Natural killer cell (primary cell): ENCODE results near the gene PECR. TPM values are rescaled to one million over a fixed set of nuclear protein-coding genes. Genes with fewer than 3 reads are reported as not detected.
A peak's percentile ranks its signal among the peaks of the same experiment; 100 is the strongest.

Experiments used
- ATAC-seq, 3 donors: fragments of 150-1000 bp in 2 of 3; fragments of 200-7000 bp in 1 of 3; cut with Tn5 transposase; 1 replicate in 1 of 3; 2 replicates in 2 of 3; pipeline ENCODE4 v1.10.0; 2021; ENCODE audit warnings: mild to moderate bottlenecking in 2 of 3, moderate library complexity in 2 of 3
- DNase-seq, 2 donors: peaks; one replicate each; pipeline versions ENCODE4 v3.0.0 to v3.0.0-alpha.2; 2013 to 2021; ENCODE audit warnings: mixed read lengths in 1 of 2
- H3K27ac ChIP-seq: one replicate; pipeline ENCODE4 v1.5.1; 2013; ENCODE audit warnings: mild to moderate bottlenecking, low read length
- H3K27me3 ChIP-seq: one replicate; pipeline ENCODE4 v1.6.1; 2013; ENCODE audit warnings: low read length; ENCODE audit not compliant: control insufficient read depth, insufficient read depth
- H3K36me3 ChIP-seq: one replicate; pipeline ENCODE4 v1.6.1; 2013; ENCODE audit warnings: low read length; ENCODE audit not compliant: control insufficient read depth, insufficient read depth
- H3K4me1 ChIP-seq: one replicate; pipeline ENCODE4 v1.6.1; 2013; ENCODE audit warnings: low read length; ENCODE audit not compliant: control insufficient read depth, insufficient read depth
- H3K4me3 ChIP-seq: one replicate; pipeline ENCODE4 v1.5.1; 2013; ENCODE audit warnings: low read length
- H3K9me3 ChIP-seq: one replicate; pipeline ENCODE4 v1.6.1; 2013; ENCODE audit warnings: low read length; ENCODE audit not compliant: control insufficient read depth, insufficient read depth
- H3K27ac Mint-ChIP-seq, 2 donors: one replicate each; pipeline ENCODE4 v1.8.0; 2022; ENCODE audit warnings: mild to moderate bottlenecking in 2 of 2, mixed read lengths in 2 of 2, moderate library complexity in 1 of 2
- H3K27me3 Mint-ChIP-seq, 2 donors: one replicate each; pipeline ENCODE4 v1.8.0; 2022; ENCODE audit warnings: low read depth in 2 of 2, mixed read lengths in 2 of 2
- H3K36me3 Mint-ChIP-seq: one replicate; pipeline ENCODE4 v1.8.0; 2022; ENCODE audit warnings: mixed read lengths
- H3K4me1 Mint-ChIP-seq, 2 donors: one replicate each; pipeline ENCODE4 v1.8.0; 2022; ENCODE audit warnings: mixed read lengths in 2 of 2
- H3K4me3 Mint-ChIP-seq: one replicate; pipeline ENCODE4 v1.8.0; 2022; ENCODE audit warnings: mild to moderate bottlenecking, moderate library complexity, mixed read lengths
- H3K9me3 Mint-ChIP-seq, 2 donors: one replicate each; pipeline ENCODE4 v1.8.0; 2022; ENCODE audit warnings: mixed read lengths in 2 of 2
- CTCF ChIP-seq: fragments of 200-600 bp; IDR thresholded peaks from one replicate; pipeline ENCODE4 v1.8.0; 2022; ENCODE audit warnings: antibody characterized with exemption
- WGBS: methylation state at CpG from one replicate; pipeline ENCODE4 v1.1.7; 2013; ENCODE audit warnings: missing lambda C conversion rate; ENCODE audit not compliant: insufficient coverage; 5-methylcytosine and 5-hydroxymethylcytosine counted together
- intact Hi-C: fragments of 100-400 bp; cut with micrococcal nuclease; formaldehyde crosslinking; loops from one replicate; pipeline ENCODE4 v1.14.2; 2022
- total RNA-seq, 4 donors: library from RNA; stranded (reverse); fragments of 120-200 nt in 1 of 4; gene quantifications; one replicate each; pipeline versions ENCODE4 v1.2.3 to v1.2.4, GENCODE V29; 2013 to 2022

The PECR gene
- total RNA-seq, 3 donors from 2014 or later (not counting 1 experiment from before 2014, with no cell fraction given): 15.4 to 25.7 (median 17.5) TPM

GRCh38 chr2:216004697-216005283 lies 76.8 kb downstream of the PECR start:
- H3K27ac ChIP-seq: no peak overlapping the region
- no peaks in the 10 kb centered on the region for H3K27me3 Mint-ChIP-seq
- no peaks in the 10 kb centered on the region for H3K9me3 Mint-ChIP-seq
- H3K27ac Mint-ChIP-seq: peak overlapping the region in 1 of 2 donors; percentile 61
- intact Hi-C loops: no loop called here
- TF ChIP-seq CTCF: no peak
- H3K4me3 Mint-ChIP-seq: no peak overlapping the region
- no peaks in the 10 kb centered on the region for H3K36me3 ChIP-seq
- no peak for ATAC-seq
- WGBS: 86% methylated on average over 3 of the region's 3 CpGs
- H3K9me3 ChIP-seq: no peaks in the 10 kb centered on the region
- peaks cover 41 to 43% of the 10 kb centered on the region in 2 donors for H3K4me1 Mint-ChIP-seq
- no peak for DNase-seq
- peaks cover 29% of the 10 kb centered on the region for H3K4me1 ChIP-seq
- H3K36me3 Mint-ChIP-seq: no peaks in the 10 kb centered on the region
- no peak overlapping the region for H3K4me3 ChIP-seq
- no peaks in the 10 kb centered on the region for H3K27me3 ChIP-seq

GRCh38 chr2:216003876-216004696 lies 77.5 kb downstream of the PECR start:
- ATAC-seq (no peak), DNase-seq (no peak)
- H3K27ac Mint-ChIP-seq: peak overlapping the region in 1 of 2 donors; percentile 61
- Histone ChIP-seq H3K27me3 (no peaks in the 10 kb centered on the region), H3K4me3 (no peak overlapping the region), H3K9me3 (no peaks in the 10 kb centered on the region), H3K27ac (no peak overlapping the region), H3K4me1 (peaks cover 29% of the 10 kb centered on the region), H3K36me3 (no peaks in the 10 kb centered on the region)
- no peak for TF ChIP-seq CTCF
- no peaks in the 10 kb centered on the region for H3K9me3 Mint-ChIP-seq
- no peaks in the 10 kb centered on the region for H3K27me3 Mint-ChIP-seq
- peaks cover 41 to 43% of the 10 kb centered on the region in 2 donors for H3K4me1 Mint-ChIP-seq
- no peaks in the 10 kb centered on the region for H3K36me3 Mint-ChIP-seq
- no peak overlapping the region for H3K4me3 Mint-ChIP-seq
- WGBS: 58% methylated on average over 6 of the region's 6 CpGs
- intact Hi-C loops: no loop called here

- no peak for DNase-seq
- H3K27ac ChIP-seq: no peak overlapping the region
- no peaks in the 10 kb centered on the region for H3K9me3 Mint-ChIP-seq
- H3K27ac Mint-ChIP-seq: no peak overlapping the region
- H3K4me1 ChIP-seq: peaks cover 29% of the 10 kb centered on the region
- peaks cover 41 to 43% of the 10 kb centered on the region in 2 donors for H3K4me1 Mint-ChIP-seq
- no peaks in the 10 kb centered on the region for H3K36me3 Mint-ChIP-seq
- no peak for ATAC-seq
- no peaks in the 10 kb centered on the region for H3K27me3 ChIP-seq
- intact Hi-C loops: no loop called here
- H3K4me3 Mint-ChIP-seq: no peak overlapping the region
- H3K36me3 ChIP-seq: no peaks in the 10 kb centered on the region
- H3K4me3 ChIP-seq: no peak overlapping the region
- H3K9me3 ChIP-seq: no peaks in the 10 kb centered on the region
- H3K27me3 Mint-ChIP-seq: no peaks in the 10 kb centered on the region
- TF ChIP-seq CTCF: no peak
- WGBS: 85% methylated on average over 1 of the region's 2 CpGs
These were observed 78.9 kb downstream of the PECR start for GRCh38 chr2:216002693-216003092.
